ENCODE data around the gene SPATS2L.

The SPATS2L gene

DNA sequence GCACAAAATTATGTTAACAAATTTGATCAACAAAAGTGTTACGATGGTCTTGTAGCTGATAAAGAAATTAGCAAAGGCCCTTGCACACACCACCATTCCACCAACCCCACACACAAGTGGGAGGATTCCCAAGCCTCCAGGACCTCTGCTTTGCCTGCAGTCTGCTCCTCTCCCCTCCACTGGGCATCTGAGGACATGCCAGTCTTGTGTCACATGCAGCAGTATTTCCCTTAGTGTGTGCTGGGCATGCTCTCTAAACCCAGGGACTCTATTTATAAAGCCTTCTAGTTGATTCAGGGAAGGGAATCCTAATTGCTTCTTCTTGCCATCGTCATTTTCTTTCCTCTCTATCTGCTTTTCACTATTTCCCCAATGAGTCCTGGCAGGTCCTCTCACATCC is 150.1 kb downstream of the SPATS2L start:
- Histone ChIP-seq H3K4me3 (ENCODE audit: low read length) (no peak overlapping the region), H3K4me2 (ENCODE audit: low read depth, low read length) (peak overlapping the region; percentile 31), H3K27me3 (replicated peaks; ENCODE audit: insufficient read depth, low read length) (no peaks in the 10 kb centered on the region), H3K9me2 (replicated peaks; ENCODE audit: insufficient read depth, low read length) (no peaks in the 10 kb centered on the region), H3K9ac (ENCODE audit: low read length) (peak overlapping the region; percentile 6; the same call in 1 of the 2 replicates), H3K9me3 (replicated peaks; ENCODE audit: insufficient read depth, low read length) (no peaks in the 10 kb centered on the region), H4K20me1 (ENCODE audit: insufficient read depth, low read length) (no peaks in the 10 kb centered on the region), H2AFZ (ENCODE audit: low read length) (no peak overlapping the region), H3F3A (ENCODE audit: insufficient read depth, low read length) (peaks cover 15% of the 10 kb centered on the region), H3K27ac (ENCODE audit: low read length) (peak overlapping the region; percentile 96), H3K79me2 (ENCODE audit: low read length) (no peaks in the 10 kb centered on the region), H3K4me1 (ENCODE audit: low read length) (peaks cover 55% of the 10 kb centered on the region), H3K36me3 (replicated peaks; ENCODE audit: insufficient read depth, low read length) (no peaks in the 10 kb centered on the region)
- no peak for DNase-seq
- TF ChIP-seq EZH2phosphoT487 (IDR thresholded peaks at IDR 0.05; ENCODE audit: low read length) (no peak), EZH2 (optimal IDR thresholded peaks at IDR 0.05; ENCODE audit: low read depth, low read length) (no peak)
- TF ChIP-seq, protein P1, sequence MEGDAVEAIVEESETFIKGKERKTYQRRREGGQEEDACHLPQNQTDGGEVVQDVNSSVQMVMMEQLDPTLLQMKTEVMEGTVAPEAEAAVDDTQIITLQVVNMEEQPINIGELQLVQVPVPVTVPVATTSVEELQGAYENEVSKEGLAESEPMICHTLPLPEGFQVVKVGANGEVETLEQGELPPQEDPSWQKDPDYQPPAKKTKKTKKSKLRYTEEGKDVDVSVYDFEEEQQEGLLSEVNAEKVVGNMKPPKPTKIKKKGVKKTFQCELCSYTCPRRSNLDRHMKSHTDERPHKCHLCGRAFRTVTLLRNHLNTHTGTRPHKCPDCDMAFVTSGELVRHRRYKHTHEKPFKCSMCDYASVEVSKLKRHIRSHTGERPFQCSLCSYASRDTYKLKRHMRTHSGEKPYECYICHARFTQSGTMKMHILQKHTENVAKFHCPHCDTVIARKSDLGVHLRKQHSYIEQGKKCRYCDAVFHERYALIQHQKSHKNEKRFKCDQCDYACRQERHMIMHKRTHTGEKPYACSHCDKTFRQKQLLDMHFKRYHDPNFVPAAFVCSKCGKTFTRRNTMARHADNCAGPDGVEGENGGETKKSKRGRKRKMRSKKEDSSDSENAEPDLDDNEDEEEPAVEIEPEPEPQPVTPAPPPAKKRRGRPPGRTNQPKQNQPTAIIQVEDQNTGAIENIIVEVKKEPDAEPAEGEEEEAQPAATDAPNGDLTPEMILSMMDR (IDR thresholded peaks at IDR 0.05; ENCODE audit: low read length), result no peak

DNA sequence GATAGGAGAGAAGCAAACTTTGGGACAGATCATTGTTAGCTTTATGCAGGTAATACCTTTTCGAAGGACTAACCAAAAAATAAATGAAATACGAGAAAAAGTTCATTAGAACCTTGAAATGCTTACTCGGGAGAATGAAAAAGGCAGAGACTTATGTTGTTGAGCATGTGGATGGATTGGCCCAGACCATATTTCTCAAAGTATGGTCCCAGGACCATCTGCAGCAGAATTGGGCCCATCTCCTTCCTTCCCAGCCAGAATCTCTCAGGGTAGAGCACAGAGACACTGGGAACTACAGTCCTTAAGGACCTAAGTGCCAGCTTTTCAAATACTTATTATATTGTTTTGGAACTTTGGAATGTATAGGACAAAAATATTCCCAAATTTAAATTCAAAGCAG is 152.6 kb downstream of the SPATS2L start:
- TF ChIP-seq, protein P1 (IDR thresholded peaks at IDR 0.05; ENCODE audit: low read length), result no peak
- no peaks in the 10 kb centered on the region for H3K9me3 ChIP-seq (replicated peaks; ENCODE audit: insufficient read depth, low read length)

DNA sequence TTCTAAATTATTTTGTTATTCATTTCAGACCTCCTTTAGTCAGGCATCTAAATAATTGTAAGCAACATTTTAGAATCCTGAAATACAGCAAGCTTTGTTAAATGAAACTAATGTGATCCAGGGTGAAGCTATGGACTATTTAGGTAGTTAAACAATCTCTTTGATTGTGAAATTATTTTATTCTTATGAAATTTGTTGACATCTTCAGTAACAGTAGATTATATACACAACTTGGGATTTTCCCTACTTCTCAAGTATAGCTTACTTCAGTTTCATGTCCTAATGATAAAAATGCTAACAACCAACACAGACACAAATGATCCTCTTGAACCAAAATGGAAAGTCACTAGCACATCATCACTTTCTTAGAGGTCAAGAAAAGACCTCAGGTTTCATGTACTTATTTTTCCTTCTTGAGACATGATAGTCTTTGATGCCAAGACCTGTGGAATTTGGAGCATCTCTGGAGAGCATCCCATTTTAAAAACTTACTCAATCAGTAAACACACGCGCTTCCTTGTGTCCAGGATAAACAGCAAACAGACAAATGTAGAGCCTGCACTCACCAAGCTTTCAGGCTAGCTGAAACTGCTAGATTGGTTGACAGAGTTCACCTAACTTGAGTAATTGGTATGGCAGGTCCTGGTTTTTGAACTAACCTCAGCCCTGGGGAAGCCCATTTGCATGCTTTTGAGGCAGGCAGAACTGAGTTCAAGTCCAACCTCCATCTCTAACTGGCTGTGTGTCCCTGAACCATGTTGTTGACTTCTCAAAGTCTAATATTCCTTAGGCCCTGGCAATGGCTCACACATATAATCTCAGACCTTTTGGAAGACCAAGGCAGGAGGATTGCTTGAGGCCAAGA is 155.6 kb downstream of the SPATS2L start:
- Histone ChIP-seq H3K27ac (ENCODE audit: low read length) (no peak overlapping the region), H3K4me2 (ENCODE audit: low read depth, low read length) (no peak overlapping the region), H3K9ac (ENCODE audit: low read length) (no peak overlapping the region), H2AFZ (ENCODE audit: low read length) (no peak overlapping the region), H3K4me1 (ENCODE audit: low read length) (peaks cover 25% of the 10 kb centered on the region), H3K9me3 (replicated peaks; ENCODE audit: insufficient read depth, low read length) (no peaks in the 10 kb centered on the region), H3K27me3 (replicated peaks; ENCODE audit: insufficient read depth, low read length) (no peaks in the 10 kb centered on the region), H3F3A (ENCODE audit: insufficient read depth, low read length) (no peaks in the 10 kb centered on the region), H3K4me3 (ENCODE audit: low read length) (no peak overlapping the region), H3K36me3 (replicated peaks; ENCODE audit: insufficient read depth, low read length) (no peaks in the 10 kb centered on the region; the same call in 1 of the 2 replicates), H3K79me2 (ENCODE audit: low read length) (no peaks in the 10 kb centered on the region), H3K9me2 (replicated peaks; ENCODE audit: insufficient read depth, low read length) (no peaks in the 10 kb centered on the region), H4K20me1 (ENCODE audit: insufficient read depth, low read length) (no peaks in the 10 kb centered on the region)
- TF ChIP-seq EZH2phosphoT487 (IDR thresholded peaks at IDR 0.05; ENCODE audit: low read length) (no peak), EZH2 (optimal IDR thresholded peaks at IDR 0.05; ENCODE audit: low read depth, low read length) (no peak)
- TF ChIP-seq, protein P1 (IDR thresholded peaks at IDR 0.05; ENCODE audit: low read length), result no peak
- no peak for DNase-seq

More for the DNA sequence above, 152.6 kb downstream of the SPATS2L start:
- H3K9ac ChIP-seq (ENCODE audit: low read length), result no peak overlapping the region
- H2AFZ ChIP-seq (ENCODE audit: low read length), result no peak overlapping the region
- H3K27ac ChIP-seq (ENCODE audit: low read length), result no peak overlapping the region
- no peak for DNase-seq
- H3K79me2 ChIP-seq (ENCODE audit: low read length), result no peaks in the 10 kb centered on the region
- H3K4me3 ChIP-seq (ENCODE audit: low read length), result no peak overlapping the region
- peaks cover 15% of the 10 kb centered on the region for H3F3A ChIP-seq (ENCODE audit: insufficient read depth, low read length)
- H3K36me3 ChIP-seq (replicated peaks; ENCODE audit: insufficient read depth, low read length), result no peaks in the 10 kb centered on the region; the same call in 1 of the 2 replicates
- peaks cover 53% of the 10 kb centered on the region for H3K4me1 ChIP-seq (ENCODE audit: low read length)
- H3K27me3 ChIP-seq (replicated peaks; ENCODE audit: insufficient read depth, low read length), result no peaks in the 10 kb centered on the region
- H3K4me2 ChIP-seq (ENCODE audit: low read depth, low read length), result no peak overlapping the region
- no peaks in the 10 kb centered on the region for H3K9me2 ChIP-seq (replicated peaks; ENCODE audit: insufficient read depth, low read length)
- no peaks in the 10 kb centered on the region for H4K20me1 ChIP-seq (ENCODE audit: insufficient read depth, low read length)

Measured in MM.1S (cell line).